KOPT-K1 (cell line): ENCODE data around the gene CDC20B.

Experiments
- H3K27ac ChIP-seq: fragments of 200-600 bp; sonication (generic); 2 replicates; pipeline ENCODE4 v1.5.1; 2016; ENCODE audit warnings: antibody characterized with exemption, mild to moderate bottlenecking, low read depth, low read length; ENCODE audit not compliant: poor library complexity, severe bottlenecking
- H3K36me3 ChIP-seq: fragments of 200-600 bp; sonication (generic); 2 replicates; pipeline ENCODE4 v1.5.1; 2017; ENCODE audit warnings: antibody characterized with exemption, mild to moderate bottlenecking, low read length, moderate library complexity; ENCODE audit not compliant: insufficient read depth
- H3K9me3 ChIP-seq: fragments of 200-600 bp; sonication (generic); 2 replicates; pipeline ENCODE4 v1.5.1; 2017; ENCODE audit warnings: antibody characterized with exemption, low read length, mild to moderate bottlenecking; ENCODE audit not compliant: insufficient read depth, poor library complexity, severe bottlenecking

The CDC20B gene

GRCh38 chr5:55172937-55173686 lies at the start of gene CDC20B:
Gene CDC20B, minus strand, starts transcription at chr5:55173177. Its CDS starts 177 bp downstream, at chr5:55173000.
- Histone ChIP-seq H3K9me3 (no peaks in the 10 kb centered on the region), H3K27ac (no peak within 1 kb of the TSS), H3K36me3 (no peaks in the 10 kb centered on the region)

GRCh38 chr5:55222092-55222984 lies 49.4 kb upstream of the CDC20B start:
- no peaks in the 10 kb centered on the region for H3K36me3 ChIP-seq
- H3K27ac ChIP-seq, result no peak overlapping the region
- peaks cover 20% of the 10 kb centered on the region for H3K9me3 ChIP-seq

GRCh38 chr5:55220433-55221185 lies 47.6 kb upstream of the CDC20B start:
- no peak overlapping the region for H3K27ac ChIP-seq
- H3K9me3 ChIP-seq, result peaks cover 20% of the 10 kb centered on the region
- no peaks in the 10 kb centered on the region for H3K36me3 ChIP-seq

GRCh38 chr5:55219770-55220169 lies 46.8 kb upstream of the CDC20B start:
- Histone ChIP-seq H3K9me3 (peaks cover 20% of the 10 kb centered on the region), H3K36me3 (no peaks in the 10 kb centered on the region), H3K27ac (no peak overlapping the region)

GRCh38 chr5:55218967-55219366 lies 46.0 kb upstream of the CDC20B start:
- H3K9me3 ChIP-seq, result peaks cover 20% of the 10 kb centered on the region
- H3K27ac ChIP-seq, result no peak overlapping the region
- no peaks in the 10 kb centered on the region for H3K36me3 ChIP-seq

GRCh38 chr5:55211184-55211874 lies 38.4 kb upstream of the CDC20B start:
- H3K9me3 ChIP-seq, result no peaks in the 10 kb centered on the region
- no peaks in the 10 kb centered on the region for H3K36me3 ChIP-seq
- H3K27ac ChIP-seq, result no peak overlapping the region

GRCh38 chr5:55205001-55205400 lies 32.0 kb upstream of the CDC20B start:
- Histone ChIP-seq H3K9me3 (no peaks in the 10 kb centered on the region), H3K36me3 (no peaks in the 10 kb centered on the region), H3K27ac (no peak overlapping the region)

GRCh38 chr5:55191165-55191564 lies 18.2 kb upstream of the CDC20B start:
- H3K9me3 ChIP-seq, result no peaks in the 10 kb centered on the region
- H3K27ac ChIP-seq, result no peak overlapping the region
- no peaks in the 10 kb centered on the region for H3K36me3 ChIP-seq

GRCh38 chr5:55188656-55189540 lies 15.9 kb upstream of the CDC20B start:
- no peaks in the 10 kb centered on the region for H3K9me3 ChIP-seq
- H3K36me3 ChIP-seq, result no peaks in the 10 kb centered on the region
- no peak overlapping the region for H3K27ac ChIP-seq

GRCh38 chr5:55187370-55187769 lies 14.4 kb upstream of the CDC20B start:
- Histone ChIP-seq H3K36me3 (no peaks in the 10 kb centered on the region), H3K9me3 (peaks cover 5% of the 10 kb centered on the region), H3K27ac (no peak overlapping the region)

GRCh38 chr5:55180016-55180415 lies 7.0 kb upstream of the CDC20B start:
- peaks cover 5% of the 10 kb centered on the region for H3K9me3 ChIP-seq
- H3K36me3 ChIP-seq, result no peaks in the 10 kb centered on the region
- H3K27ac ChIP-seq, result no peak overlapping the region

- H3K27ac ChIP-seq, result no peak overlapping the region
- H3K36me3 ChIP-seq, result no peaks in the 10 kb centered on the region
- H3K9me3 ChIP-seq, result no peaks in the 10 kb centered on the region
Observed at GRCh38 chr5:55177078-55177477, 4.1 kb upstream of the CDC20B start.

- no peak overlapping the region for H3K27ac ChIP-seq
- H3K36me3 ChIP-seq, result no peaks in the 10 kb centered on the region
- H3K9me3 ChIP-seq, result no peaks in the 10 kb centered on the region
Observed at GRCh38 chr5:55176176-55176818, 3.3 kb upstream of the CDC20B start.
